ENCODE data around the gene FGD5. TPM values are rescaled to one million over a fixed set of nuclear protein-coding genes. Genes with fewer than 3 reads are reported as not detected.
A peak's percentile ranks its signal among the peaks of the same experiment; 100 is the strongest.

Gene FGD5
- total and polyA plus RNA-seq, 11 donors, result 6.4 to 22.5 (median 14.9) TPM

DNA sequence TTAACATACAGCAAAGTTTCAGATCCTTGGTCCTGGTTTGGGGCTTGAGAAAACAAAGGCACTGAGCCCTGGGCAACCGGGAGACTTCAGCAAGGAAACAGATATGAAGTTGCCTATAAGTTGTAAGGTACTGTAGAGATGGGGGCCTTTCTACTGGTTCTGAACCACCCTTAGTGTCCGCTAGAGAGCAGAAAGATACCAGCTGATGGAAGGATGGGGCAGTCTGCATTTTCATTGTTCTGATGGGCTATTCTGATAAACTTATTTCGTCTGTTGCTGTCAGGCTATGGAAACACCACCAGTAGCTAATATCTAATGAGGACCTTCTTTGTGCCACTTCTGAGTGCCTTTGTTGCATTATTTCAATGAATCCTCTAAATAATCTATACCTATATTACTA is 38.7 kb downstream of the FGD5 start:
- Histone ChIP-seq H3K36me3 (no peaks in the 10 kb centered on the region), H3K27me3 (no peaks in the 10 kb centered on the region), H3K27ac (no peak overlapping the region), H3K4me3 (no peak overlapping the region), H3K4me1 (peaks cover 6 to 46% (median 23%) of the 10 kb centered on the region in 12 donors), H3K9me3 (peaks cover 0 to 5% (median 0%) of the 10 kb centered on the region in 12 donors)
- no peak for TF ChIP-seq POLR2A (IDR thresholded peaks at IDR 0.05)
- DNase-seq (no peak), ATAC-seq (no peak)
- 70 to 78% (median 78%) methylated on average over 3 of the region's 3 CpGs for WGBS, 4 donors
- intact Hi-C loops (cut with DNase I), result no loop called here

DNA sequence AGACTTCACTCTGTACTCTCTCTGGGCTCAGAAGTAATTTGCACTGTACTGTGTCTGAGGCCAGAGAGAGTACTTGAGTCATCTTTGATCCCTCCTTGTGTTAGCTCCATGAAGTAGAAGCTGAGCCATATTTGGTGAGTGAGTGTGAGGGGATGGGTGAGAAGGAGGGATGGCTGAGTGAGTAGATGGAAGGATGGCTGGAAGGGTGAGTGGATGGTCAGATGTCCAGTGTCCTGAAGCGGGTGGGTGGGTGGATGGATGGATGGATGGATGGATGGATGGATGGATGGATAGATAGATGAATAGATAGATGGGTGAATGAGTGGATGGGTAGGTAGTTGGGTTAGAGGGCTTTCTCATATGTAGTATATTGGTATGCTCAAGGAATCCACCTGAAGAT is 39.3 kb downstream of the FGD5 start:
- no peaks in the 10 kb centered on the region for H3K36me3 ChIP-seq
- DNase-seq (no peak), ATAC-seq (no peak)
- no peak overlapping the region for H3K27ac ChIP-seq
- 84 to 100% (median 92%) methylated on average over 1 of the region's 1 CpG for WGBS, 4 donors
- H3K9me3 ChIP-seq, result peaks cover 0 to 5% (median 0%) of the 10 kb centered on the region in 12 donors
- H3K4me1 ChIP-seq, result peaks cover 6 to 46% (median 28%) of the 10 kb centered on the region in 12 donors
- no peaks in the 10 kb centered on the region for H3K27me3 ChIP-seq
- intact Hi-C loops (cut with DNase I), result no loop called here
- H3K4me3 ChIP-seq, result no peak overlapping the region
- no peak for TF ChIP-seq POLR2A (IDR thresholded peaks at IDR 0.05)
- TF ChIP-seq, protein P1, sequence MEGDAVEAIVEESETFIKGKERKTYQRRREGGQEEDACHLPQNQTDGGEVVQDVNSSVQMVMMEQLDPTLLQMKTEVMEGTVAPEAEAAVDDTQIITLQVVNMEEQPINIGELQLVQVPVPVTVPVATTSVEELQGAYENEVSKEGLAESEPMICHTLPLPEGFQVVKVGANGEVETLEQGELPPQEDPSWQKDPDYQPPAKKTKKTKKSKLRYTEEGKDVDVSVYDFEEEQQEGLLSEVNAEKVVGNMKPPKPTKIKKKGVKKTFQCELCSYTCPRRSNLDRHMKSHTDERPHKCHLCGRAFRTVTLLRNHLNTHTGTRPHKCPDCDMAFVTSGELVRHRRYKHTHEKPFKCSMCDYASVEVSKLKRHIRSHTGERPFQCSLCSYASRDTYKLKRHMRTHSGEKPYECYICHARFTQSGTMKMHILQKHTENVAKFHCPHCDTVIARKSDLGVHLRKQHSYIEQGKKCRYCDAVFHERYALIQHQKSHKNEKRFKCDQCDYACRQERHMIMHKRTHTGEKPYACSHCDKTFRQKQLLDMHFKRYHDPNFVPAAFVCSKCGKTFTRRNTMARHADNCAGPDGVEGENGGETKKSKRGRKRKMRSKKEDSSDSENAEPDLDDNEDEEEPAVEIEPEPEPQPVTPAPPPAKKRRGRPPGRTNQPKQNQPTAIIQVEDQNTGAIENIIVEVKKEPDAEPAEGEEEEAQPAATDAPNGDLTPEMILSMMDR (IDR thresholded peaks at IDR 0.05), result no peak

DNA sequence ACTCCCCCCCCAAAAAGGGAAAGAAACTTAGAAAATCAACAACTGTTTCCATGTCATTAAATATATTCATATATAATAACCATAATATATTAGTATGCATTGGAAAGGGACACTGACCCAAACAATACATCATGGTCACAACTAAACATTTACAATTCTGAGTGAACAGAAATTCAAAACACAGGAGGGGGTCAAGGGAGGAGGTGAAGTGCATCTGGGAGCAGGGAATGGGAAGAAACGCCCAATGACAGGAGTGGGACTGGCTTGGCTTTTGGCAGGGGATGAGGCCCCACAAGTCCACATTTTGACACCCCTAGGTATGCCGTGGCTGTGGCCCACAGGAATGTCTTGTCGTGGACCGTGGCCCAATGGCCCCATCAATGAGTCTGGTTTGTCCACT is 41.1 kb downstream of the FGD5 start:
- H3K4me3 ChIP-seq, result no peak overlapping the region
- DNase-seq (no peak), ATAC-seq (no peak)
- H3K36me3 ChIP-seq, result peaks cover 0 to 10% (median 0%) of the 10 kb centered on the region in 9 donors
- H3K9me3 ChIP-seq, result peaks cover 0 to 5% (median 0%) of the 10 kb centered on the region in 12 donors
- peak overlapping the region in 1 of 12 donors; percentile 78 for H3K27ac ChIP-seq
- WGBS, 4 donors, result 70 to 88% (median 83%) methylated on average over 4 of the region's 4 CpGs
- peaks cover 6 to 44% (median 31%) of the 10 kb centered on the region in 12 donors for H3K4me1 ChIP-seq
- TF ChIP-seq POLR2A (IDR thresholded peaks at IDR 0.05), result no peak
- TF ChIP-seq, protein P1 (IDR thresholded peaks at IDR 0.05), result no peak
- H3K27me3 ChIP-seq, result no peaks in the 10 kb centered on the region
- intact Hi-C loops (cut with DNase I), result loop anchor here in 4 of 10 donors (5.0 kb wide), 3 partner anchors 42 to 58 kb away; no protein-coding TSS in a partner anchor

DNA sequence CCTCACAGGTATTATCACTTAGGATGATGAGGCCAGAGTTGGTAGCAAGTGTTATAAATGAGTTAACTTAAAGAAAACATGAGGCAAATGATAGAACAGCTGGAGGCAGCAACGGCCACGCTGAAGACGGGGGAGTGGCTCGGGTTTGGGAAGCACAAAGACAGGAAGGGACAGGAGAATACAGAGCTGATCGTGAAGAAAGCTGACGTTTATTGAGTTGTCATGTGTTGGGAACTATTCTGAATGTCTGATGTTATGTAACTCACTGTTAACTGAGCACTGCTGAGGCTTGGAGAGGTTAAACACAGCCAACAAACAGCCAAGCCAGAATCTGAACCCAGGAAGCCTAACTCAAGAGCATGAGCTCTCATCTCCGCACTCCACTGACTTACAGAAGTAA is 42.3 kb downstream of the FGD5 start:
- H3K9me3 ChIP-seq, result peaks cover 0 to 4% (median 0%) of the 10 kb centered on the region in 12 donors
- peak; percentile 41 to 87 (median 66) for ATAC-seq
- H3K36me3 ChIP-seq, result peaks cover 0 to 21% (median 3%) of the 10 kb centered on the region in 9 donors
- no peaks in the 10 kb centered on the region for H3K27me3 ChIP-seq
- 25 to 34% (median 27%) methylated on average over 7 of the region's 7 CpGs for WGBS, 4 donors
- H3K27ac ChIP-seq, result peak overlapping the region; percentile 31 to 88 (median 68)
- peak in 1 of 5 donors; percentile 36 for DNase-seq
- intact Hi-C loops (cut with DNase I), result loop anchor here in 4 of 10 donors (5.0 kb wide), 3 partner anchors 41 to 59 kb away; no protein-coding TSS in a partner anchor
- H3K4me1 ChIP-seq, result peaks cover 6 to 44% (median 31%) of the 10 kb centered on the region in 12 donors
- peak overlapping the region in 2 of 12 donors; percentile 1 to 10 for H3K4me3 ChIP-seq
- TF ChIP-seq POLR2A (IDR thresholded peaks at IDR 0.05), result no peak
- TF ChIP-seq, protein P1 (IDR thresholded peaks at IDR 0.05), result no peak

Measured in heart left ventricle (tissue), 16 donors.